Stimulated activated CD4-positive, alpha-beta T cell treated with anti-CD3 and anti-CD28 coated beads, Interleukin-1b, Interleukin-23, amount 100 ng/mL, for 48 hours (primary cell): Measurements from ENCODE around the gene LDLRAD3.

Experiments used
- DNase-seq: peaks from one replicate; pipeline ENCODE4 v3.0.0-alpha.2; 2020

LDLRAD3 gene

DNA sequence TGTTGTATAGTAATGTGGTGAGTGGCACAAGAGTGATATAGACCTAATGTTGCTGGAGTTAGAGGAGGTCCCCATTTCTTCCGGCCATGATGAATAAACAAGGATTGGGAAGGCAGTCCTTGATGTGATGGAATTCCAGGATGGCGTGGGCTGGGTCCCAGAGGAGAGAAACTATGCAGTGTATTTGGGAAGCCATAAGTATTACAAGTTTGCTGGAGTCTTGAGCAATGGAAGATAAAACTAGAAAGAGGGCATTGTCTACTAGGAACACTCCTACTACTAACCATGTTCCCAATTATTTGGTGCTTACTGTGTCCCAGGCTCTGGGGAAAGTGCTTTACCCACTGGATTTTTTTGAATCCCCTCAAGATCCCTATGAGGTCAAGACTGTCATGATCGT, 20.0 kb downstream of the LDLRAD3 start:
- DNase-seq, result no peak

DNA sequence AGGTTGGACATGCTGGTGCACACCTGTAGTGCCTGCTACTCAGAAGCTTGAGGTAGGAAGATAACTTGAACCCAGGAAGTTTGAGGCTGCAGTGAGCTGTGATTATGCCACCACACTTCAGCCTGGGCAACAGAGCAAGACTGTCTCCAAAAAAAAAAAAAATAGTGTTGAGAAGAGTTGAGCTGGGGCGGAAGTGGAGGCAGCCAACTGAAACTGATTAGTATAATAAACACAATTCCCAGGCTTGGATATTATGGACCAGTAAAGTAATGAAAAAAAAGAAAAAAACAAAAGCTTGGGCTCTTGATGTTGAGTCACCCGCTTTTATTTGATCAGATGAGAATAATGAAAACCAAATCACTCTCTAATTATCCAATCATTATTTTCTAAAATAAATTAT, 21.0 kb downstream of the LDLRAD3 start:
- DNase-seq, result no peak

GRCh38 chr11:35967042-35967441, 23.2 kb downstream of the LDLRAD3 start:
- DNase-seq, result no peak

DNA sequence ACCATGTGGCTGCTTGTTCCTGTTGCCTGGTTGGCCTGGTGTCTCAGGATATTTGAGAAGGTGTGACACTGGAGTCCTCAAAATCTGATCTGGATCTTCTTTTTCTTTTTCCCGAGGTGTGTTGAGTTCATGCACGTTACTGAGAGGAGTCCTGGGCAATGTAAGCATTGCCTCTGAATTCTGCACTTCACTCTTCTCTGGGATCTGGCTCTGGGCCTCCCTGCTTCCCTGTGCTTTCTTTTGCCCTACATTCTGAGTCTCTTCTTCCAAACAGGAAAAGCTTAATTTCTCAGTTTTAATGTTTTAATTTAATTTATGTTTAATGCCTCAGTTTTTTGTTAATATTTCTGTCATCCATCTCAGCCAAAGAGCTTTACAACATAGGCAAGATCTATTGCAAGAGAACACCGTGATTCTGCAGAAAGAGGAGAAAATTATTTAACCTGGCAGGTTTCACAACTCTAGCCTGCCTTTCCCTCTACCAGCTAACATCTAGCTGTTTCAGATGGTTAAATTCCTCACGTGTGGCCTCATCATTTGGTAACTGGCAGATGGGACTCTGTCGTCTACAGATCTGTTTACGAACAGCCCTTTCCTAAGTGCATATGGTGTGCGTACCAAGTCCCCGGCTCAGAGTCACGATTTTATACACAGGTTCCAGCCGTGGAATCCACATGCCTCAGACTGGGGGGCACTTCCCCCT, 24.7 kb downstream of the LDLRAD3 start:
- DNase-seq, result no peak

- DNase-seq, result no peak
Measured at GRCh38 chr11:35969089-35970042, 25.5 kb downstream of the LDLRAD3 start.

DNA sequence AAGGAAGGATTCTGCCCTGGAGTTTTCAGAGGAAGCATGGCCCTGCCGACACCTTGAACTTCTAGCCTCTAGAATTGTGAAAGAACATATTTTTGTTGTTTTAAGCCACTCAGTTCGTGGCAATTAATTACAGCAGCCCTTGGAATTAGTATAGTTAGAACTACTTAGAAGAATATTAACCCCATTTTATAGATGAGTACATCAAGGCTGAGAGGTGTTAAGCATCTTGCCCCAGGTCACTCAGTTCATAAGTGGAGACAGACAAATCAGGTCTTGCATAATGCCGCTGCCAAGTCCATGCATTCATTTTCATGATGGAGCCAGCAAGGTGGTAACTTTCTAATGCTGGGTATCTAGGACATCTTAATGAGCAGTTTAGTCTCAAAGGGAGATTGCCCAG, 26.6 kb downstream of the LDLRAD3 start:
- no peak for DNase-seq

DNA sequence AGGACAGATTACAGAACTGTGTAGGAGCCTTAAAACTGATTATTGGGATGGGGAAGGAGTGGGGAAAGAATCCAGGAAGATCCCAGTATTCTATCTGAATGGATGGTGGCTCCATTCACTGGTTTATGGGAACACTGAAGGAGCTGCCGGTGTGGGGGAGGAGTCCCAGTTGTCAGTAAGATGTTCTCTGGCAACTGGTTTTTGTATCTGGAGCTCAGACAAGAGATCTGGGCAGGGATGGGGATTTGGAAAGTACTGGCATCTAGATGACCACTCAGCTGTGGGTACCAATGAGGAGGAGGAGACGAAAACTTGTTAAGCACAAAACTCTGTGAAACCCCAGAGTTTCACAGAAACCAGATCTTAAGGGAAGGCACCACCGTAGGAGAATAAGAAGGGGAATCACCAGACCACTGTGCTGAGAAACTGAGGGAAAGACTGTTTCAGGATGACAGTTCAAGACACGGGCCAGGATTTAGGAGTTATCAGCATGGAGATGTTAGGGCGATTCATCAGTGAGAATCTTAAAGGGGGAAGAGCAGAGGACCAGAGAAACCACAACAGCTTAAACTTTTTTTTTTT, 28.1 kb downstream of the LDLRAD3 start:
- no peak for DNase-seq

- DNase-seq, result no peak
Measured at GRCh38 chr11:35974882-35975589, 31.2 kb downstream of the LDLRAD3 start.

DNA sequence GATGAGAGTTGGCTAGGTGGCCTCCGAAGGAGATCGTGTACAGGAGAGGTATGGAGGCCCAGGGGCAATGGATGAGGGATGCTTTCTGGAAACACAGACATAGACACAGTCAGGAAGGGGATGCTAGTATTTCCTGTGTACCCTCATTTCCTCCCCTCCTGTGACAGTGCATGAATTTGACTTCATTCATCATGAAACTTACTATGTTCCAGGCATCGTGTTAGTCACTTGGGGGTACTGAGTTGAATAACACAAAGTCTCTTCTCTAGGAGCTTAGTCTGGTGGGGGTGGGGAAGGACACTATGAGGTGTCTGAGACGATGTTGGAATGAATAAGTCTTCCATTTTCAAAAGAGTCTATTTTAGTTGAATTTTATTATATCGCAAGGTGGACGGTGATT, 32.6 kb downstream of the LDLRAD3 start:
- no peak for DNase-seq

DNA sequence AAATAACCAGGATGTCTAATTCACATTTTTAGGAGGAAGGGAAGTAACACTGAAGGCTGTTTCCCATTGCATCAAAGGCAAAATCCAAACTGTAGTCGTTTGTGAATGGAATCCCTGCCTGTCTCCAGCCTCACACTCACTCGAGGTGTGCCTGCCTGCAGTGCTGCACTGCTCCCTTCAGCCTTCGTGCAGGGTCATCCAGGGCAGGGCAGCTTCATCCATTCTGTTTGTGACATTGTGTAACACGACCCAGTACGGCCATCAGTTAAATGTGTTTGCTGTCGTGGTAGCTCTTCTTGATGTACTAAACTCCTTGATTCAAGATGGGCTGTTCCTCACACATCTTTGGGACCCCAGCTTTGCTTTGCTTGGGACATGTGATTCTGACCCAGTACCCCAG, 34.3 kb downstream of the LDLRAD3 start:
- DNase-seq, result no peak

DNA sequence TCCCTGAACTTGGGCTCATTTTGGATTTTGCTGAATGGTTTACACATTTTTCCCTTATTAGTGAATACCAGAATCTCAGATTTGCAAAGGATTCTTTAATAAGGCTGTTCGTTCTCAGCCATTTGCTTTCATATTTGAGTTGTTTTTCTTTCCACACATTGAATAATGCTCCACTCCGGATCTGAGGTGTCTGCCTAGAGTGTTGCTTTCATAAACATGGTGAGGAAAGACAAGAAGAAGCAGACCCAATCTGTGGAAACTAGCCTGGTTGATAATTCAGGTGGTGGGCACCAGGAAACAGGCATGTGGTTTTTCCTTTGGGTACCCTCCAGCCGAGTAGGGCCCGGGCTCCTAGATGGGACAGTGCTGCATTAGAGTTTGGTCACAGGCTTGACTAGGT, 35.0 kb downstream of the LDLRAD3 start:
- no peak for DNase-seq

DNA sequence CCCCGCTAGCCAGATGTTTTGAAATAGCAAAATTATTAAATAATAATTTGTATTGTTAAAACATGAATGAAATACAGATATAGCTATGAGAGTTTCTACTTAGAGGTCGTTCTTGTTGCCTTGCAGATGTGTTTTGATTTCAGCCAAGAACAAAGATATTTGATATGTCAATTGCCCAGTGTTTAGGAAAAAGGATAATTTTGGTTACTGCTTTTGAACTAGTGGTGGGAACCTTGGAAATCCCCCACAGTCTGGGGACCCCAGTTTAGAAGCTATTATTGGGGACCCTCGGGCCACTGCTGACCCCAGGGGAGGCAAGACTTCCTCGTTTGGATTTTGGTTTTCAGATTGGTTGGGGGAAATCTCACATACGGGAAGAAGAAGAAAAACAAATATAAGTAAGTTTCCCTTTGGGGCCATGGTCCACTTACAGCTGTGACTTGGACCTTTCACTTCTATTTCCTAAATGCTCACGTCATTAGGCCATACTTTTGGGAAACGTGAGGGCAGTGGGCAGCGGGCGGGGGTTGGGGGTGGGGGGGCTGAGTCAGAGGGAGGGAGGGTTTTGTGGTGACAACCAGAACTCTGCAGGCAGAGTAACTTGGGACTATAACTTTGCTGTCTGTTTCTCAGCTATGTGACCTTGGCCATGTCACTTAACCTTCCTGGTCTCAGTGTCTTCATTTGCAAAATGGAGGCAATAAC, 37.0 kb downstream of the LDLRAD3 start:
- DNase-seq, result no peak

- DNase-seq, result no peak
Measured at GRCh38 chr11:35981581-35981980, 37.7 kb downstream of the LDLRAD3 start.

GRCh38 chr11:35982061-35982460, 38.2 kb downstream of the LDLRAD3 start:
- DNase-seq, result no peak

GRCh38 chr11:35983981-35984380, 40.1 kb downstream of the LDLRAD3 start:
- no peak for DNase-seq

- DNase-seq, result no peak
Measured at GRCh38 chr11:35986947-35987346, 43.1 kb downstream of the LDLRAD3 start.

- DNase-seq, result no peak
Measured at GRCh38 chr11:35990170-35990569, 46.3 kb downstream of the LDLRAD3 start.

GRCh38 chr11:35990816-35991215, 47.0 kb downstream of the LDLRAD3 start:
- no peak for DNase-seq

- DNase-seq, result no peak
Measured at GRCh38 chr11:35992548-35992947, 48.7 kb downstream of the LDLRAD3 start.

- DNase-seq, result no peak
Measured at GRCh38 chr11:35994421-35994820, 50.6 kb downstream of the LDLRAD3 start.

GRCh38 chr11:35995681-35996271, 51.9 kb downstream of the LDLRAD3 start:
- no peak for DNase-seq

DNA sequence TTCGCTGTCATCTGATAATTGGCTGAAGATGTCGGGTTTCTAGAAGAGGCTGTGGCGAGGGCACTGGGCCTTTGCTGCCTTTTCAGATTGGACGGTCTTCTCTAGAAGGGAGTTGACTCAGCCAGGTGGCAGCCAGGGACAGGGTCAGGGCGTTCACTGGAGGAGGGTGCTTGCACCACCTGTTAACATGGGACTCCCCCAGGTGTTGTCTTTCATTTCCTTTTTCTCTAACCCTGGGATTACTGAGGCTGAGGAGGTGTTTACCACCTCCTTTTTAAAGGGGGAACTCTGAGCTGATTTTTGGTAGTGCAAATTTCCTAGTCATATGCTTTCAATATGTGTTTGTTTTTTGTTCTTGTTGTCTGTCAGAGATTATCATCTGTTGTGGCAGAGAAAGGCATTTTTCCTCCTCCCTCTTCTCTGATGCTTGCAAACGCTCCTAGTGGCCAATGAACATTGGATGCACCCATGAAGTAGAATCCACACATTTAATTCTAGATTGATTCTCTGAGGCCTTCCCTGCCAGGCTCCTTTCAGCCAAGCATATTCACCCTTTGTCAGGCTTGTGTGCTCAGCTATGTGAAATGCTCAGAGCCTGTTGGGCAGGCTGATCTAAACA, 54.1 kb downstream of the LDLRAD3 start:
- DNase-seq, result no peak
